ENCODE results near the gene ZIC5. TPM values are rescaled to one million over a fixed set of nuclear protein-coding genes. Genes with fewer than 3 reads are reported as not detected.

ZIC5 gene
- total and polyA plus RNA-seq, 2 of the 13 experiments (the other 11 are each of a cell fraction or from before 2014, with no cell fraction given) = 0.02 to 0.07 TPM

DNA sequence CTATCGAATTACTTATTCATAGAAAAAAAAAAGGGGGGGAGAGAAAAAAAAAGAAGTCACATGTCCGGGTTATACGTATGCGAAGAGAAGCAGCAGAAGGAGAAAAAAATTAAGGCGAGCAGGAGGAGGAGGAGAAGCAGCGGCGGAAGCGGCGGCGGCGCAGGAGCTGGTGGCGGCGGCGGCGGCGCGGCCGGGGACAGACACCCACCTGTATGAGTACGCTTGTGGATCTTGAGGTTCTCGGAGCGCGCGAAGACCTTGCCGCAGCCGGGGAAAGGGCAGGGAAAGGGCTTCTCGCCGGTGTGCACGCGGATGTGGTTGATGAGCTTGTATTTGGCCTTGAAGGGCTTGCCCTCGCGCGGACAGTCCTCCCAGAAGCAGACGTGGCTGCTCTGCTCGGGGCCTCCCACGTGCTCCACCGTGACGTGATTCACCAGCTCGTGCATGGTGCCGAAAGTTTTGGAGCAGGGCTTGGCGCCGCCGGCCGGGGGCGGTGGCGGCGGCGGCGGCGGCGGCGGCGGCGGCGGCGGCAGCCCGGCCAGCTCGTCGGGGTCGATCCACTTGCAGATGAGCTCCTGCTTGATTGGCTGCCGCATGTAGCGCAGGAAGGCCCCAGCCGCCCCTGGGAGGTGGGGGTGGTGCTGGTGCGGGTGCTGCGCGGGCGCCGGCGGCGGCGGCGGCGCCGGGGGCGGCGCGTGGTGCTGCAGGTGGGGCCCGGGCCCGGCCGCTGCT lies 1.5 kb downstream of the ZIC5 start (continued):
- TF ChIP-seq, protein P1, sequence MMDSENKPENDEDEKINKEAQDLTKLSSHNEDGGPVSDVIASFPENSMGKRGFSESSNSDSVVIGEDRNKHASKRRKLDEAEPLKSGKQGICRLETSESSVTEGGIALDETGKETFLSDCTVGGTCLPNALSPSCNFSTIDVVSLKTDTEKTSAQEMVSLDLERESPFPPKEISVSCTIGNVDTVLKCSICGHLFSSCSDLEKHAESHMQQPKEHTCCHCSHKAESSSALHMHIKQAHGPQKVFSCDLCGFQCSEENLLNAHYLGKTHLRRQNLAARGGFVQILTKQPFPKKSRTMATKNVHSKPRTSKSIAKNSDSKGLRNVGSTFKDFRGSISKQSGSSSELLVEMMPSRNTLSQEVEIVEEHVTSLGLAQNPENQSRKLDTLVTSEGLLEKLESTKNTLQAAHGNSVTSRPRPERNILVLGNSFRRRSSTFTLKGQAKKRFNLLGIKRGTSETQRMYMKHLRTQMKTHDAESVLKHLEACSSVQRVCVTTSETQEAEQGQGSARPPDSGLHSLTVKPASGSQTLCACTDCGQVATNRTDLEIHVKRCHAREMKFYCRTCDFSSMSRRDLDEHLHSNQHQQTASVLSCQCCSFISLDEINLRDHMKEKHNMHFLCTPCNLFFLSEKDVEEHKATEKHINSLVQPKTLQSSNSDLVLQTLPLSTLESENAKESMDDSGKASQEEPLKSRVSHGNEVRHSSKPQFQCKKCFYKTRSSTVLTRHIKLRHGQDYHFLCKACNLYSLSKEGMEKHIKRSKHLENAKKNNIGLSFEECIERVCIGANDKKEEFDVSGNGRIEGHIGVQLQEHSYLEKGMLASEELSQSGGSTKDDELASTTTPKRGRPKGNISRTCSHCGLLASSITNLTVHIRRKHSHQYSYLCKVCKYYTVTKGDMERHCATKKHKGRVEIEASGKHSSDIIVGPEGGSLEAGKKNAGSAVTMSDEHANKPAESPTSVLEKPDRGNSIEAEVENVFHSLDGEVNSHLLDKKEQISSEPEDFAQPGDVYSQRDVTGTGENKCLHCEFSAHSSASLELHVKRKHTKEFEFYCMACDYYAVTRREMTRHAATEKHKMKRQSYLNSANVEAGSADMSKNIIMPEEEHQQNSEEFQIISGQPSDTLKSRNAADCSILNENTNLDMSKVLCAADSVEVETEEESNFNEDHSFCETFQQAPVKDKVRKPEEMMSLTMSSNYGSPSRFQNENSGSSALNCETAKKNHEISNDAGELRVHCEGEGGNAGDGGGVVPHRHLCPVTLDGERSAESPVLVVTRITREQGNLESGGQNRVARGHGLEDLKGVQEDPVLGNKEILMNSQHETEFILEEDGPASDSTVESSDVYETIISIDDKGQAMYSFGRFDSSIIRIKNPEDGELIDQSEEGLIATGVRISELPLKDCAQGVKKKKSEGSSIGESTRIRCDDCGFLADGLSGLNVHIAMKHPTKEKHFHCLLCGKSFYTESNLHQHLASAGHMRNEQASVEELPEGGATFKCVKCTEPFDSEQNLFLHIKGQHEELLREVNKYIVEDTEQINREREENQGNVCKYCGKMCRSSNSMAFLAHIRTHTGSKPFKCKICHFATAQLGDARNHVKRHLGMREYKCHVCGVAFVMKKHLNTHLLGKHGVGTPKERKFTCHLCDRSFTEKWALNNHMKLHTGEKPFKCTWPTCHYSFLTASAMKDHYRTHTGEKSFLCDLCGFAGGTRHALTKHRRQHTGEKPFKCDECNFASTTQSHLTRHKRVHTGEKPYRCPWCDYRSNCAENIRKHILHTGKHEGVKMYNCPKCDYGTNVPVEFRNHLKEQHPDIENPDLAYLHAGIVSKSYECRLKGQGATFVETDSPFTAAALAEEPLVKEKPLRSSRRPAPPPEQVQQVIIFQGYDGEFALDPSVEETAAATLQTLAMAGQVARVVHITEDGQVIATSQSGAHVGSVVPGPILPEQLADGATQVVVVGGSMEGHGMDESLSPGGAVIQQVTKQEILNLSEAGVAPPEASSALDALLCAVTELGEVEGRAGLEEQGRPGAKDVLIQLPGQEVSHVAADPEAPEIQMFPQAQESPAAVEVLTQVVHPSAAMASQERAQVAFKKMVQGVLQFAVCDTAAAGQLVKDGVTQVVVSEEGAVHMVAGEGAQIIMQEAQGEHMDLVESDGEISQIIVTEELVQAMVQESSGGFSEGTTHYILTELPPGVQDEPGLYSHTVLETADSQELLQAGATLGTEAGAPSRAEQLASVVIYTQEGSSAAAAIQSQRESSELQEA (CRISPR knock-in tag; IDR thresholded peaks at IDR 0.05; ENCODE audit: not compliant biosample characterization) = no peak
- TF ChIP-seq LCORL (IDR thresholded peaks at IDR 0.05) (no peak), LCORL (CRISPR knock-in tag; IDR thresholded peaks at IDR 0.05) (0 out of 2 replicates have a peak, but pooled peaks have one; percentile 41), ARNT2 (CRISPR knock-in tag; IDR thresholded peaks at IDR 0.05; ENCODE audit: low read depth) (peak; percentile 49; the same call in 1 of the 2 replicates), ZNF326 (CRISPR knock-in tag; IDR thresholded peaks at IDR 0.05; ENCODE audit: borderline replicate concordance) (no peak), SP5 (CRISPR knock-in tag; IDR thresholded peaks at IDR 0.05; ENCODE audit: borderline replicate concordance, low read depth) (no peak), ZNF235 (CRISPR knock-in tag; IDR thresholded peaks at IDR 0.05; ENCODE audit: borderline replicate concordance) (no peak), ZFP90 (CRISPR knock-in tag; IDR thresholded peaks at IDR 0.05; ENCODE audit: borderline replicate concordance) (no peak), ZFP36 (IDR thresholded peaks at IDR 0.05; ENCODE audit: borderline replicate concordance, low read depth, low read length, partially characterized antibody) (no peak), GTF3A (CRISPR knock-in tag; conservative IDR thresholded peaks at IDR 0.05) (no peak), SRSF9 (IDR thresholded peaks at IDR 0.05; ENCODE audit: borderline replicate concordance, insufficient read depth, low read depth, low read length, poor library complexity, severe bottlenecking) (no peak), CBX5 (CRISPR knock-in tag; IDR thresholded peaks at IDR 0.05; ENCODE audit: borderline replicate concordance) (no peak), NCOA2 (CRISPR knock-in tag; IDR thresholded peaks at IDR 0.05) (no peak), MTF2 (CRISPR knock-in tag; IDR thresholded peaks at IDR 0.05; ENCODE audit: borderline replicate concordance) (0 out of 2 replicates have a peak, but pooled peaks have one; percentile 25), CCAR2 (optimal IDR thresholded peaks at IDR 0.05; ENCODE audit: low read depth, low read length) (no peak), ZNF205 (CRISPR knock-in tag; IDR thresholded peaks at IDR 0.05) (no peak), FOXA1 (IDR thresholded peaks at IDR 0.05) (no peak), FOXA1 (CRISPR knock-in tag; IDR thresholded peaks at IDR 0.05) (no peak)
- TF ChIP-seq, protein P2, sequence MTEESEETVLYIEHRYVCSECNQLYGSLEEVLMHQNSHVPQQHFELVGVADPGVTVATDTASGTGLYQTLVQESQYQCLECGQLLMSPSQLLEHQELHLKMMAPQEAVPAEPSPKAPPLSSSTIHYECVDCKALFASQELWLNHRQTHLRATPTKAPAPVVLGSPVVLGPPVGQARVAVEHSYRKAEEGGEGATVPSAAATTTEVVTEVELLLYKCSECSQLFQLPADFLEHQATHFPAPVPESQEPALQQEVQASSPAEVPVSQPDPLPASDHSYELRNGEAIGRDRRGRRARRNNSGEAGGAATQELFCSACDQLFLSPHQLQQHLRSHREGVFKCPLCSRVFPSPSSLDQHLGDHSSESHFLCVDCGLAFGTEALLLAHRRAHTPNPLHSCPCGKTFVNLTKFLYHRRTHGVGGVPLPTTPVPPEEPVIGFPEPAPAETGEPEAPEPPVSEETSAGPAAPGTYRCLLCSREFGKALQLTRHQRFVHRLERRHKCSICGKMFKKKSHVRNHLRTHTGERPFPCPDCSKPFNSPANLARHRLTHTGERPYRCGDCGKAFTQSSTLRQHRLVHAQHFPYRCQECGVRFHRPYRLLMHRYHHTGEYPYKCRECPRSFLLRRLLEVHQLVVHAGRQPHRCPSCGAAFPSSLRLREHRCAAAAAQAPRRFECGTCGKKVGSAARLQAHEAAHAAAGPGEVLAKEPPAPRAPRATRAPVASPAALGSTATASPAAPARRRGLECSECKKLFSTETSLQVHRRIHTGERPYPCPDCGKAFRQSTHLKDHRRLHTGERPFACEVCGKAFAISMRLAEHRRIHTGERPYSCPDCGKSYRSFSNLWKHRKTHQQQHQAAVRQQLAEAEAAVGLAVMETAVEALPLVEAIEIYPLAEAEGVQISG (CRISPR knock-in tag; IDR thresholded peaks at IDR 0.05) = 0 out of 2 replicates have a peak, but pooled peaks have one; percentile 14
